GM13976 (cell line): Measurements from ENCODE around the gene FTO.

Source experiments
- DNase-seq: peaks from one replicate; pipeline ENCODE4 v3.0.0; 2012; ENCODE audit warnings: low spot score
- CTCF ChIP-seq: IDR thresholded peaks from 2 replicates; pipeline ENCODE4 v1.5.1; 2012; ENCODE audit warnings: borderline replicate concordance, mild to moderate bottlenecking; ENCODE audit not compliant: insufficient read depth; ENCODE audit errors: extremely low read depth, missing control alignments, control extremely low read depth
- in situ Hi-C: fragments of 300-500 bp; cut with MboI; formaldehyde crosslinking; loops from one replicate; pipeline ENCODE4 v1.12.0; 2022; ENCODE audit warnings: low sequenced_read_pairs, mixed read lengths, inconsistent platforms; ENCODE audit not compliant: unreplicated experiment

Gene FTO

DNA sequence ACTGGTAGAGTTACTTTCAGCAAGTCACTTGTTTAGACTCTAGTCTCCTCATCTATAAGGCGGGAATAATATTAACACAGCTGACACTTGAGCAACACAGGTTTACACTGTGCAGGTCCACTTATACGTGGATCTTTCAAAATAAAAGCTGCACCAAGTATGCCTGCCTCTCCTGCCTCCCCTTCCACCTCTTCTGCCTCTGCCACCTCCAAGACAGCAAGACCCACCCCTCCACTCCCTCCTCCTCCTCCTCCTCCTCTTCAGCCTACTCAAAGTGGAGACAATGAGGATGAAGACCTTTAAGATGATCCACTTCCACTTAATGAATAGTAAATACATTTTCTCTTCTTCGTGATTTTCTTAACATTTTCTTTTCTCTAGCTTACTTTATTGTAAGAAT lies 285.6 kb downstream of the FTO start:
- in situ Hi-C loops, result no loop called here
- no peak for TF ChIP-seq CTCF
- DNase-seq, result no peak

- no peak for DNase-seq
- TF ChIP-seq CTCF, result no peak
- in situ Hi-C loops, result no loop called here
These were observed 287.9 kb downstream of the FTO start for GRCh38 chr16:53991754-53992378.

- no peak for TF ChIP-seq CTCF
- in situ Hi-C loops, result no loop called here
- DNase-seq, result no peak
These were observed 291.4 kb downstream of the FTO start for GRCh38 chr16:53995378-53995777.

- in situ Hi-C loops, result no loop called here
- TF ChIP-seq CTCF, result no peak
- no peak for DNase-seq
These were observed 293.0 kb downstream of the FTO start for GRCh38 chr16:53996961-53997360.

DNA sequence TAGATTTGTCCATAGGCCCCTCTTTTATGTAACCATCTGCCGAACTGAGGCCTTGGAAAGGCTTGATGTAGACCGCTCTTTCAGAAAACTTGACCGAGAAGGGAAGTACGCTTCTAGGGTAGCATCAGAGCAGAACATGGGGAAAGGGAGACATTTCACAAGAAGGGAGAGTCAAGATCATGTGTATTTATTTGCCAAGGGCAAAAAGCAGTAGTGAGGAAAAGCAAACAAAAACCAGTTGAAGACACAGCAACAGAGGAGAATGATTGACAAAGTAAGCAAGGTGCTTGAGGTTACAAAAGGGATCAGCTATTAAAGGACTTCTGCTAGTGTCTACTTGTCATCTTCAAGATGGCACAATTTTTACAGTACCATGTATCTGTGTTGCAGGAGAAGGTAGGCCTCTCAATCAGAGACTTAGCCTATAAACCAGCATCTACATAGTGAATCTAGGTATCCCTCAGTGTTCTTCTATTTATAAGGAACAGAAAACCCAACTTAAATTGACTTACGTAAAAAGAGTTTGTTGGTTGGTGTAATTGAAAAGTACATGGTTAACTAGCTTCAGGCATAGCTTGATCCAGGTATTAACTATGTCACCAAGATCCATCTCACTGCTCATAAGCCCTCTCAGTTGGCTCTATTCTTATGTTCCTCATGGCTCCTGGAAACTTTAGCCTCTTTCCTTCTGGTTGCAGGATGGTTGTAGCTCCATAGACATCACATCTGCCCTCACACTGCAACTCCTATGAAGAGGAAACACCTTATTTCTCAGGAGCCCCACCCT lies 294.3 kb downstream of the FTO start:
- no peak for TF ChIP-seq CTCF
- in situ Hi-C loops, result no loop called here
- DNase-seq, result no peak

GRCh38 chr16:53998966-53999522 lies 295.1 kb downstream of the FTO start:
- in situ Hi-C loops, result no loop called here
- DNase-seq, result no peak
- no peak for TF ChIP-seq CTCF
